Cardiac muscle cell (in vitro differentiated cells and primary cell): Measurements from ENCODE around the gene MROH7. TPM values are rescaled to one million over a fixed set of nuclear protein-coding genes. Genes with fewer than 3 reads are reported as not detected.

ENCODE experiments used
- DNase-seq, 2 donors: peaks; one replicate each; pipeline versions ENCODE4 v3.0.0 to v3.0.0-alpha.2; 2010 to 2017; ENCODE audit warnings: low read depth in 1 of 2, low spot score in 1 of 2
- H3K27ac ChIP-seq: fragments of 200-600 bp; sonication (generic); 2 replicates; pipeline ENCODE4 v1.5.1; 2016
- H3K27me3 ChIP-seq: fragments of 200-600 bp; sonication (generic); 2 replicates; pipeline ENCODE4 v1.6.0; 2016; ENCODE audit warnings: control low read depth
- H3K36me3 ChIP-seq: fragments of 200-600 bp; sonication (generic); 2 replicates; pipeline ENCODE4 v1.5.1; 2016; ENCODE audit warnings: control low read depth
- H3K4me1 ChIP-seq: fragments of 200-600 bp; sonication (generic); 2 replicates; pipeline ENCODE4 v1.8.1; 2017; ENCODE audit warnings: low read depth, mild to moderate bottlenecking, mixed run types
- H3K4me3 ChIP-seq: fragments of 200-600 bp; sonication (generic); 2 replicates; pipeline ENCODE4 v1.5.1; 2016; ENCODE audit warnings: mild to moderate bottlenecking
- H3K9me3 ChIP-seq: fragments of 200-600 bp; sonication (generic); 2 replicates; pipeline ENCODE4 v1.5.1; 2017; ENCODE audit warnings: low read depth, mild to moderate bottlenecking, control low read depth
- CTCF ChIP-seq: IDR thresholded peaks from 2 replicates; pipeline ENCODE4 v1.5.1; 2012; ENCODE audit warnings: low read depth, mild to moderate bottlenecking, low read length
- polyA plus RNA-seq: library from polyadenylated mRNA; unstranded; fragments of >200 nt; fragmentation: Nextera tagmentation; extraction: Ambion mirVana; gene quantifications from 2 replicates; pipeline ENCODE4 v1.2.1, GENCODE V29; 2016
- total RNA-seq: library from RNA; depleted of rRNA; stranded (reverse); fragments of >200 nt; gene quantifications from 2 replicates; pipeline ENCODE4 v1.2.3, GENCODE V29; 2016

Gene MROH7
- total and polyA plus RNA-seq, 2 experiments from 2014 or later = 7.0 to 22.4 TPM

- Histone ChIP-seq H3K27me3 (no peaks in the 10 kb centered on the region), H3K4me3 (no peak overlapping the region), H3K9me3 (no peaks in the 10 kb centered on the region), H3K27ac (no peak overlapping the region), H3K4me1 (no peaks in the 10 kb centered on the region), H3K36me3 (no peaks in the 10 kb centered on the region)
- no peak for DNase-seq
- TF ChIP-seq CTCF = no peak
Measured at GRCh38 chr1:54709547-54710292, 68.1 kb downstream of the MROH7 start.

- H3K27me3 ChIP-seq = no peaks in the 10 kb centered on the region
- DNase-seq = no peak
- H3K9me3 ChIP-seq = no peaks in the 10 kb centered on the region
- no peaks in the 10 kb centered on the region for H3K4me1 ChIP-seq
- no peak for TF ChIP-seq CTCF
- no peaks in the 10 kb centered on the region for H3K36me3 ChIP-seq
- no peak overlapping the region for H3K4me3 ChIP-seq
- no peak overlapping the region for H3K27ac ChIP-seq
Measured at GRCh38 chr1:54710434-54710833, 68.8 kb downstream of the MROH7 start.

GRCh38 chr1:54710841-54711240, 69.3 kb downstream of the MROH7 start:
- no peak for DNase-seq
- Histone ChIP-seq H3K4me1 (no peaks in the 10 kb centered on the region), H3K9me3 (no peaks in the 10 kb centered on the region), H3K27me3 (no peaks in the 10 kb centered on the region), H3K27ac (no peak overlapping the region), H3K36me3 (no peaks in the 10 kb centered on the region), H3K4me3 (no peak overlapping the region)
- TF ChIP-seq CTCF = no peak

GRCh38 chr1:54711536-54711935, 70.0 kb downstream of the MROH7 start:
- H3K4me3 ChIP-seq = no peak overlapping the region
- H3K9me3 ChIP-seq = no peaks in the 10 kb centered on the region
- TF ChIP-seq CTCF = no peak
- no peaks in the 10 kb centered on the region for H3K36me3 ChIP-seq
- no peak overlapping the region for H3K27ac ChIP-seq
- no peaks in the 10 kb centered on the region for H3K27me3 ChIP-seq
- H3K4me1 ChIP-seq = peaks cover 4% of the 10 kb centered on the region
- DNase-seq = no peak

GRCh38 chr1:54714881-54715492, 73.4 kb downstream of the MROH7 start:
- Histone ChIP-seq H3K36me3 (peaks cover 8% of the 10 kb centered on the region), H3K4me1 (peaks cover 4% of the 10 kb centered on the region), H3K27ac (no peak overlapping the region), H3K9me3 (no peaks in the 10 kb centered on the region), H3K27me3 (no peaks in the 10 kb centered on the region), H3K4me3 (peak overlapping the region; percentile 92)
- no peak for TF ChIP-seq CTCF
- DNase-seq = no peak
